ENCODE data around the gene UPF1. TPM values are rescaled to one million over a fixed set of nuclear protein-coding genes. Genes with fewer than 3 reads are reported as not detected.

UPF1 gene
- total and polyA plus RNA-seq, 2 of the 13 experiments (the other 11 are each of a cell fraction or from before 2014, with no cell fraction given) = 16.9 to 41.8 TPM

GRCh38 chr19:18814063-18814462 is 17.7 kb upstream of the UPF1 start:
- intact Hi-C loops (cut with micrococcal nuclease; ENCODE audit: unreplicated experiment) (no loop called here), in situ Hi-C loops (cut with HindIII; ENCODE audit: extremely low pct_ligation_motif_present, low pct_unique_long_range_greater_than_20kb) (no loop called here)
- WGBS (ENCODE audit: low lambda C conversion rate) = 10% methylated on average over 9 of the region's 9 CpGs
- no peak overlapping the region for H3K4me2 ChIP-seq (ENCODE audit: low read depth, low read length)
- H4K20me1 ChIP-seq (ENCODE audit: insufficient read depth, low read length) = no peaks in the 10 kb centered on the region
- H3K4me3 ChIP-seq (replicated peaks in 1 of 3; ENCODE audit: insufficient read depth in 1 of 3, low read depth in 2 of 3, low read length in 3 of 3) = no peak overlapping the region
- H3K27me3 ChIP-seq (ENCODE audit: control insufficient read depth in 1 of 2, insufficient read depth in 2 of 2, low read length in 2 of 2) = peaks cover 8 to 22% of the 10 kb centered on the region in 2 experiments
- no peaks in the 10 kb centered on the region for H3K9me3 ChIP-seq (ENCODE audit: low read length)
- H3K27ac ChIP-seq (ENCODE audit: extremely low read length, insufficient read depth, low read length) = no peak overlapping the region
- peak; percentile 74 for ATAC-seq
- peak; percentile 37 for FAIRE-seq
- CTCF ChIA-PET (ENCODE audit: low intra/inter-chr PET ratio, low total read pairs) = no interaction called here
- POLR2A ChIA-PET = no interaction called here
- no peaks in the 10 kb centered on the region for H3K79me2 ChIP-seq (ENCODE audit: insufficient read depth, low read length)
- peaks cover 33% of the 10 kb centered on the region for H3K4me1 ChIP-seq (ENCODE audit: insufficient read depth, low read length)
- H2AFZ ChIP-seq (ENCODE audit: low read length) = no peak overlapping the region
- no peaks in the 10 kb centered on the region for H3K36me3 ChIP-seq (replicated peaks in 1 of 2; ENCODE audit: control insufficient read depth in 1 of 2, insufficient read depth in 2 of 2, low read length in 2 of 2)
- DNase-seq (ENCODE audit: low spot score) = no peak
- H3K9ac ChIP-seq (ENCODE audit: insufficient read depth, low read depth, low read length) = no peak overlapping the region
- BruUV-seq (replicated peaks) = no TSS peak
- TF ChIP-seq RAD21 (CRISPR knock-in tag; IDR thresholded peaks at IDR 0.05) = 0 out of 2 replicates have a peak, but pooled peaks have one; percentile 34
- TF ChIP-seq HES4 (CRISPR knock-in tag; IDR thresholded peaks at IDR 0.05; ENCODE audit: borderline replicate concordance) = no peak
- TF ChIP-seq TEAD3 (CRISPR knock-in tag; optimal IDR thresholded peaks at IDR 0.05; ENCODE audit: borderline replicate concordance) = peak; percentile 41
- TF ChIP-seq STAG1 (CRISPR knock-in tag; IDR thresholded peaks at IDR 0.05) = peak; percentile 59
- TF ChIP-seq ZNF468 (CRISPR knock-in tag; IDR thresholded peaks at IDR 0.05) = no peak
- no peak for TF ChIP-seq TCF7L2 (IDR thresholded peaks at IDR 0.05; ENCODE audit: low read depth, low read length)
- no peak for TF ChIP-seq ZHX2 (IDR thresholded peaks at IDR 0.05; ENCODE audit: low read depth)
- no peak for TF ChIP-seq ZHX2 (CRISPR knock-in tag; IDR thresholded peaks at IDR 0.05; ENCODE audit: borderline replicate concordance)
- no peak for TF ChIP-seq SP1 (IDR thresholded peaks at IDR 0.05)
- no peak for TF ChIP-seq SP1 (CRISPR knock-in tag; IDR thresholded peaks at IDR 0.05)
- peak; percentile 25; the same call in 1 of the 2 replicates for TF ChIP-seq SMC3 (IDR thresholded peaks at IDR 0.05; ENCODE audit: low read length)
- TF ChIP-seq HOXA5 (CRISPR knock-in tag; IDR thresholded peaks at IDR 0.05) = no peak
- TF ChIP-seq NFIC (IDR thresholded peaks at IDR 0.05; ENCODE audit: low read length) = no peak
- peak; percentile 66 for TF ChIP-seq CTCF (CRISPR knock-in tag; IDR thresholded peaks at IDR 0.05)
- TF ChIP-seq ZNF354B (CRISPR knock-in tag; IDR thresholded peaks at IDR 0.05) = no peak
- no peak for TF ChIP-seq ZNF512 (CRISPR knock-in tag; IDR thresholded peaks at IDR 0.05)
- TF ChIP-seq KDM2A (CRISPR knock-in tag; IDR thresholded peaks at IDR 0.05; ENCODE audit: borderline replicate concordance, low read depth) = no peak
- TF ChIP-seq ZBTB38 (CRISPR knock-in tag; IDR thresholded peaks at IDR 0.05) = no peak

All from HepG2 (cell line).